ENCODE data around the gene TMEM165.
"Not testable (repeated sequence)": the region's sequence is repeated elsewhere in the genome, so short reads cannot be mapped to it uniquely, and the experiment has no call there.

The TMEM165 gene
- total RNA-seq = 60.2 to 152 (median 114) reads per million in 17 experiments

- peak; percentile 92 to 96 (median 95) for DNase-seq
Observed at GRCh38 chr4:55395529-55396307, at the start of gene TMEM165. TSS of gene TMEM165 (plus strand) at chr4:55395957. CDS start at chr4:55396190, 233 bp downstream.

- peak; percentile 92 to 97 (median 95) for DNase-seq
Observed at GRCh38 chr4:55345980-55346850, 49.5 kb upstream of the TMEM165 start, which contains the start of gene SRD5A3. TSS of gene SRD5A3 (plus strand) at chr4:55346242. CDS start at chr4:55346337, 95 bp downstream.

- DNase-seq = no peak
Observed at GRCh38 chr4:55346851-55347255, 48.9 kb upstream of the TMEM165 start.

GRCh38 chr4:55347610-55348228 is 48.0 kb upstream of the TMEM165 start:
- peak in 3 of 4 experiments; percentile 11 to 58 (median 57) for DNase-seq

GRCh38 chr4:55348466-55348865 is 47.3 kb upstream of the TMEM165 start:
- no peak for DNase-seq

- DNase-seq = peak in 1 of 4 experiments; percentile 30
Observed at GRCh38 chr4:55350870-55351269, 44.9 kb upstream of the TMEM165 start.

- DNase-seq = no peak
Observed at GRCh38 chr4:55351824-55352223, 43.9 kb upstream of the TMEM165 start.

GRCh38 chr4:55352726-55353125 is 43.0 kb upstream of the TMEM165 start:
- DNase-seq = peak; percentile 40 to 69 (median 58)

- DNase-seq = not testable (repeated sequence)
Observed at GRCh38 chr4:55353228-55353747, 42.5 kb upstream of the TMEM165 start.

- no peak for DNase-seq
Observed at GRCh38 chr4:55354648-55355047, 41.1 kb upstream of the TMEM165 start.

GRCh38 chr4:55355555-55355954 is 40.2 kb upstream of the TMEM165 start:
- DNase-seq = no peak

GRCh38 chr4:55356991-55357461 is 38.7 kb upstream of the TMEM165 start:
- peak in 2 of 4 experiments; percentile 9 to 17 for DNase-seq

GRCh38 chr4:55358246-55358645 is 37.5 kb upstream of the TMEM165 start:
- no peak for DNase-seq

- DNase-seq = peak; percentile 56 to 89 (median 70)
Observed at GRCh38 chr4:55358668-55359067, 37.1 kb upstream of the TMEM165 start.

GRCh38 chr4:55359397-55359916 is 36.3 kb upstream of the TMEM165 start:
- no peak for DNase-seq

- DNase-seq = not testable (repeated sequence)
Observed at GRCh38 chr4:55362938-55363337, 32.8 kb upstream of the TMEM165 start.

- no peak for DNase-seq
Observed at GRCh38 chr4:55363691-55364351, 31.9 kb upstream of the TMEM165 start.

GRCh38 chr4:55364691-55365344 is 30.9 kb upstream of the TMEM165 start:
- DNase-seq = no peak

- DNase-seq = no peak
Observed at GRCh38 chr4:55365345-55365728, 30.4 kb upstream of the TMEM165 start.

- no peak for DNase-seq
Observed at GRCh38 chr4:55366621-55367020, 29.1 kb upstream of the TMEM165 start.
